OCI-LY1 (cell line): ENCODE data around the gene CBY1.

Experiments
- H2AFZ ChIP-seq: fragments of 200-600 bp; sonication (generic), shearing (Covaris generic); 2 replicates; pipeline ENCODE4 v1.6.0; 2014; ENCODE audit warnings: antibody characterized with exemption, mild to moderate bottlenecking, low read length
- H3F3A ChIP-seq: fragments of 200-600 bp; sonication (generic), shearing (Covaris generic); 2 replicates; pipeline ENCODE4 v1.6.0; 2014; ENCODE audit warnings: mild to moderate bottlenecking, antibody characterized with exemption, low read length, moderate library complexity; ENCODE audit not compliant: insufficient read depth
- H3K27ac ChIP-seq: fragments of 200-600 bp; sonication (generic); 2 replicates; pipeline ENCODE4 v1.5.1; 2014; ENCODE audit warnings: low read length, mixed run types, mild to moderate bottlenecking, low read depth; ENCODE audit not compliant: poor library complexity, severe bottlenecking
- H3K27me3 ChIP-seq: fragments of 200-600 bp; sonication (generic); 2 replicates; pipeline ENCODE4 v1.6.0; 2014; ENCODE audit warnings: antibody characterized with exemption, mild to moderate bottlenecking, low read length, moderate library complexity; ENCODE audit not compliant: insufficient read depth
- H3K36me3 ChIP-seq: fragments of 200-600 bp; sonication (generic); 2 replicates; pipeline ENCODE4 v1.6.1; 2014; ENCODE audit warnings: mild to moderate bottlenecking, antibody characterized with exemption, low read length, moderate library complexity, mixed read lengths; ENCODE audit not compliant: insufficient read depth
- H3K4me1 ChIP-seq: fragments of 200-600 bp; sonication (generic); 2 replicates; pipeline ENCODE4 v1.5.1; 2014; ENCODE audit warnings: mild to moderate bottlenecking, low read length, moderate library complexity; ENCODE audit not compliant: insufficient read depth, severe bottlenecking
- H3K4me2 ChIP-seq: fragments of 200-600 bp; sonication (generic), shearing (Covaris generic); 2 replicates; pipeline ENCODE4 v1.6.1; 2014; ENCODE audit warnings: low read length
- H3K4me3 ChIP-seq: fragments of 200-600 bp; sonication (generic); 2 replicates; pipeline ENCODE4 v1.5.1; 2014; ENCODE audit warnings: low read length, low read depth, mild to moderate bottlenecking, mixed read lengths; ENCODE audit not compliant: poor library complexity, severe bottlenecking
- H3K79me2 ChIP-seq: fragments of 200-600 bp; shearing (Covaris generic); 2 replicates; pipeline ENCODE4 v1.6.1; 2016; ENCODE audit warnings: mixed run types, low read length, mixed read lengths; ENCODE audit not compliant: insufficient read depth
- H3K9ac ChIP-seq: fragments of 200-600 bp; sonication (generic), shearing (Covaris generic); 2 replicates; pipeline ENCODE4 v1.6.1; 2014; ENCODE audit warnings: mild to moderate bottlenecking, low read length, mixed read lengths
- H3K9me2 ChIP-seq: fragments of 200-600 bp; sonication (generic), shearing (Covaris generic); 2 replicates; pipeline ENCODE4 v1.6.1; 2014; ENCODE audit warnings: low read depth, mild to moderate bottlenecking, low read length, mixed read lengths
- H3K9me3 ChIP-seq: fragments of 200-600 bp; shearing (Covaris generic); 2 replicates; pipeline ENCODE4 v1.6.1; 2014; ENCODE audit warnings: low read length, mixed read lengths
- H4K20me1 ChIP-seq: fragments of 200-600 bp; sonication (generic), shearing (Covaris generic); 2 replicates; pipeline ENCODE4 v1.6.0; 2016; ENCODE audit warnings: mild to moderate bottlenecking, low read length; ENCODE audit not compliant: insufficient read depth
- EZH2 ChIP-seq: fragments of 200-600 bp; sonication (generic), shearing (Covaris generic); IDR thresholded peaks from 2 replicates; pipeline ENCODE4 v1.8.0; 2017; ENCODE audit warnings: borderline replicate concordance, mixed run types, mild to moderate bottlenecking, antibody characterized with exemption, low read length, moderate library complexity, mixed read lengths
- TF ChIP-seq, protein P1 (sequence below): fragments of 200-600 bp; sonication (generic), shearing (Covaris generic); IDR thresholded peaks from 2 replicates; pipeline ENCODE4 v1.5.1; 2017; ENCODE audit warnings: mild to moderate bottlenecking, antibody characterized with exemption, low read length, moderate library complexity, mixed read lengths

Gene CBY1

DNA sequence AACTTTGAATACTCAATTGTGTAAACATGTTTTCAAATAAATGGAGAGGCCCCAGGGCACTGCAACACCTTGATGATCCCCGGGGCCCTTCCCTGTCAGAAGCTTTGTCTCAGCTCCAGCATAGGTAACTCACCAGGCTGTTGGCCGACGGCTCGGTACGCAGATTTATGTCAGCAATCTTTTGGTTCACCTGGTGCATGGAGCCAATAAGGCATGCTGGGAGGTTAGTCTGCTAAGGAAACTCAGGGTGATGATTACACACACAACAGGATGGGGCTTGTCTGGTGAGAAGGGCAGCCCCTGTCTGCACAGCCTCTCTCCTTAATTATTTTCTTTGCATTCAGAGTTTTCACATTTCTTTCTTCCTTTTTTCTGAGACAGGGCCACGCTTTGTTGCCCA, 11.0 kb upstream of the CBY1 start:
- no peaks in the 10 kb centered on the region for H4K20me1 ChIP-seq
- no peaks in the 10 kb centered on the region for H3K4me1 ChIP-seq
- H3K27me3 ChIP-seq, result no peaks in the 10 kb centered on the region
- H3K4me3 ChIP-seq, result no peak overlapping the region
- no peaks in the 10 kb centered on the region for H3K79me2 ChIP-seq
- TF ChIP-seq, protein P1, sequence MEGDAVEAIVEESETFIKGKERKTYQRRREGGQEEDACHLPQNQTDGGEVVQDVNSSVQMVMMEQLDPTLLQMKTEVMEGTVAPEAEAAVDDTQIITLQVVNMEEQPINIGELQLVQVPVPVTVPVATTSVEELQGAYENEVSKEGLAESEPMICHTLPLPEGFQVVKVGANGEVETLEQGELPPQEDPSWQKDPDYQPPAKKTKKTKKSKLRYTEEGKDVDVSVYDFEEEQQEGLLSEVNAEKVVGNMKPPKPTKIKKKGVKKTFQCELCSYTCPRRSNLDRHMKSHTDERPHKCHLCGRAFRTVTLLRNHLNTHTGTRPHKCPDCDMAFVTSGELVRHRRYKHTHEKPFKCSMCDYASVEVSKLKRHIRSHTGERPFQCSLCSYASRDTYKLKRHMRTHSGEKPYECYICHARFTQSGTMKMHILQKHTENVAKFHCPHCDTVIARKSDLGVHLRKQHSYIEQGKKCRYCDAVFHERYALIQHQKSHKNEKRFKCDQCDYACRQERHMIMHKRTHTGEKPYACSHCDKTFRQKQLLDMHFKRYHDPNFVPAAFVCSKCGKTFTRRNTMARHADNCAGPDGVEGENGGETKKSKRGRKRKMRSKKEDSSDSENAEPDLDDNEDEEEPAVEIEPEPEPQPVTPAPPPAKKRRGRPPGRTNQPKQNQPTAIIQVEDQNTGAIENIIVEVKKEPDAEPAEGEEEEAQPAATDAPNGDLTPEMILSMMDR, result no peak
- no peaks in the 10 kb centered on the region for H3K9me3 ChIP-seq
- H3K27ac ChIP-seq, result no peak overlapping the region
- H3K9ac ChIP-seq, result no peak overlapping the region
- no peak overlapping the region for H3K4me2 ChIP-seq
- no peaks in the 10 kb centered on the region for H3F3A ChIP-seq
- no peak overlapping the region for H2AFZ ChIP-seq
- H3K9me2 ChIP-seq, result no peaks in the 10 kb centered on the region
- H3K36me3 ChIP-seq, result peaks cover 9% of the 10 kb centered on the region; the same call in 1 of the 2 replicates

DNA sequence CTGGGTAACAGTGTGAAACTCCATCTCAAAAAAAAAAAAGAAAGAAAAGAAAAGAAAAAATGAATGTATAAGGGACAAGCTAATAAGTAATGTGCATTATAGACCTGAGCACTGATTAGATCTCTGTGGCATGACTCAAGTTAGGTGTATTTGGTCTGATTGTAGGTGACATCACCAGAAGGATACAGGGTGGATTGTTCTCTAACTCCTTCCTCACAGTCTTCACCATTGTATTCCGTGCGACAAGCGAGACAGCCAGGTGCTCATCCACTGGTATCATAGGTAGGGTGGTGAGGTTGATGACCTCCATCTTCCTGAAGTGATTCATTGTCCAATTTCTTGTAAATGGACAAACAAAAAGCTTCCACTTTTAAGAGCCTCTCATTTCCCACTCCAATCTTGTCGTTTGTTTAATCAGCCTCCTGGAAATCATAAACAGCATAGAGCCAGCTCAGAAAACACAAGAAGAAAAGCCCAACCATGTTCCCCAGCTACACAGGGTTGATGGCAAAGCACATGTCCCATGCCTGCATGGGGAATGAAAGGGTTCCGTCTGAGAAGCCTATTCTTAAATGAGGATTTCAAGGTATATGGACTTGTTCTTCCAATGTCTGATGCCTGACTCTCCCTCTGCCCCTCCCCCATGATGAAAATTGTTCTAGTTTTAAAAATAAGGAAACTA, 6.5 kb upstream of the CBY1 start:
- Histone ChIP-seq H3K4me2 (no peak overlapping the region), H3K27ac (no peak overlapping the region), H4K20me1 (no peaks in the 10 kb centered on the region), H2AFZ (no peak overlapping the region), H3K27me3 (no peaks in the 10 kb centered on the region), H3K9me2 (no peaks in the 10 kb centered on the region), H3K79me2 (no peaks in the 10 kb centered on the region), H3K9ac (no peak overlapping the region), H3F3A (no peaks in the 10 kb centered on the region), H3K36me3 (no peaks in the 10 kb centered on the region), H3K4me3 (no peak overlapping the region), H3K4me1 (peaks cover 4% of the 10 kb centered on the region), H3K9me3 (no peaks in the 10 kb centered on the region)
- TF ChIP-seq EZH2, result no peak
- TF ChIP-seq, protein P1, result no peak

DNA sequence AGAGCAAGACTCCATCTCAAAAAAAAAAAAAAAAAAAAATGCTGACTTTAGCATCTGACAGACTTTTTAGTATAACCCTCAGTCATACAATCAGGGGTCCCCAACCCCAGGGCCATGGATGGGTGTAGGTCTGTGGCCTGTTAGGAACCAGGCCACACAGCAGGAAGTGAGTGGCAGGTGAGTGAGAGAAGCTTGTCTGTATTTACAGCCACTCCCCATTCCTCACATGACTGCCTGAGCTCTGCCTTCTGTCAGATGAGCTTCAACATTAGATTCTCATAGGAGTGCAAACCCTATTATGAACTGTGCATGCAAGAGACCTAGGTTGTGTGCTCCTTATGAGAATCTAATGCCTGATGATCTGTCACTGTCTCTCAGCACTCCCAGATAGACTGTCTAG, 3.6 kb upstream of the CBY1 start:
- H3K79me2 ChIP-seq, result 0 out of 2 replicates have a peak, but pooled peaks cover 7% of the 10 kb centered on the region
- TF ChIP-seq, protein P1, result no peak
- TF ChIP-seq EZH2, result no peak
- no peaks in the 10 kb centered on the region for H3K9me2 ChIP-seq
- no peaks in the 10 kb centered on the region for H3F3A ChIP-seq
- no peaks in the 10 kb centered on the region for H4K20me1 ChIP-seq
- H3K27ac ChIP-seq, result no peak overlapping the region
- H2AFZ ChIP-seq, result no peak overlapping the region
- no peak overlapping the region for H3K4me2 ChIP-seq
- no peaks in the 10 kb centered on the region for H3K36me3 ChIP-seq
- no peak overlapping the region for H3K4me3 ChIP-seq
- H3K27me3 ChIP-seq, result no peaks in the 10 kb centered on the region
- H3K4me1 ChIP-seq, result peaks cover 19% of the 10 kb centered on the region
- no peak overlapping the region for H3K9ac ChIP-seq
- H3K9me3 ChIP-seq, result no peaks in the 10 kb centered on the region
